Activated T-helper 1 cell treated with anti-CD3 and anti-CD28 coated beads, Interleukin-2, amount 50 U/mL, for 16 hours (primary cell): Measurements from ENCODE around the gene TCP11L2.

ENCODE experiments used
- DNase-seq, 2 donors: peaks; one replicate each; pipeline ENCODE4 v3.0.0-alpha.2; 2020; ENCODE audit warnings: low read depth in 1 of 2, low spot score in 1 of 2

TCP11L2 gene

GRCh38 chr12:106302401-106303201 is at the start of gene TCP11L2:
TCP11L2 (plus strand) TSS chr12:106302733; CDS start chr12:106311076, 8,343 bp downstream.
- peak; percentile 82 to 89 for DNase-seq

- DNase-seq, result no peak
Observed at GRCh38 chr12:106254724-106255123, 47.8 kb upstream of the TCP11L2 start.

- no peak for DNase-seq
Observed at GRCh38 chr12:106255493-106255892, 47.0 kb upstream of the TCP11L2 start.

- DNase-seq, result no peak
Observed at GRCh38 chr12:106255952-106256351, 46.6 kb upstream of the TCP11L2 start.

- DNase-seq, result no peak
Observed at GRCh38 chr12:106256524-106256923, 46.0 kb upstream of the TCP11L2 start.

GRCh38 chr12:106258226-106258625 is 44.3 kb upstream of the TCP11L2 start:
- no peak for DNase-seq

GRCh38 chr12:106258935-106259334 is 43.6 kb upstream of the TCP11L2 start:
- no peak for DNase-seq

GRCh38 chr12:106265116-106265515 is 37.4 kb upstream of the TCP11L2 start:
- DNase-seq, result no peak

- no peak for DNase-seq
Observed at GRCh38 chr12:106267535-106267934, 35.0 kb upstream of the TCP11L2 start.

GRCh38 chr12:106269150-106269771 is 33.3 kb upstream of the TCP11L2 start:
- DNase-seq, result no peak

GRCh38 chr12:106271575-106272505 is 30.7 kb upstream of the TCP11L2 start:
- DNase-seq, result no peak

GRCh38 chr12:106273491-106273890 is 29.0 kb upstream of the TCP11L2 start:
- no peak for DNase-seq

GRCh38 chr12:106274012-106274411 is 28.5 kb upstream of the TCP11L2 start:
- no peak for DNase-seq

- no peak for DNase-seq
Observed at GRCh38 chr12:106274575-106275121, 27.9 kb upstream of the TCP11L2 start.

GRCh38 chr12:106275458-106275857 is 27.1 kb upstream of the TCP11L2 start:
- DNase-seq, result no peak

GRCh38 chr12:106276032-106276740 is 26.3 kb upstream of the TCP11L2 start:
- DNase-seq, result no peak

- no peak for DNase-seq
Observed at GRCh38 chr12:106280106-106280505, 22.4 kb upstream of the TCP11L2 start.

- DNase-seq, result no peak
Observed at GRCh38 chr12:106281056-106281782, 21.3 kb upstream of the TCP11L2 start.

- no peak for DNase-seq
Observed at GRCh38 chr12:106281804-106282203, 20.7 kb upstream of the TCP11L2 start.
